Ascending aorta (tissue), 2 donors: ENCODE measurements around the gene KSR1. TPM values are rescaled to one million over a fixed set of nuclear protein-coding genes. Genes with fewer than 3 reads are reported as not detected.

Source experiments
- DNase-seq, 2 donors: peaks; one replicate each; pipeline ENCODE4 v3.0.0-alpha.2; 2019; ENCODE audit warnings: low spot score in 2 of 2
- H3K27ac ChIP-seq, 2 donors: fragments of 200-600 bp; sonication (generic); one replicate each; pipeline ENCODE4 v1.5.1; 2016 to 2017; ENCODE audit warnings: mild to moderate bottlenecking in 1 of 2
- H3K27me3 ChIP-seq: fragments of 200-600 bp; sonication (generic); one replicate; pipeline ENCODE4 v1.5.1; 2017
- H3K36me3 ChIP-seq, 2 donors: fragments of 200-600 bp; sonication (generic); one replicate each; pipeline ENCODE4 v1.5.1; 2016
- H3K4me1 ChIP-seq, 2 donors: fragments of 200-600 bp; sonication (generic); one replicate each; pipeline ENCODE4 v1.5.1; 2016 to 2017; ENCODE audit warnings: mild to moderate bottlenecking in 1 of 2
- H3K4me3 ChIP-seq, 2 donors: fragments of 200-600 bp; sonication (generic); one replicate each; pipeline ENCODE4 v1.5.1; 2016 to 2017; ENCODE audit warnings: mild to moderate bottlenecking in 1 of 2
- H3K9me3 ChIP-seq, 2 donors: fragments of 200-600 bp; sonication (generic); one replicate each; pipeline ENCODE4 v1.5.1; 2016
- intact Hi-C: fragments of 100-400 bp; cut with DNase I; formaldehyde crosslinking; loops from one replicate; pipeline ENCODE4 v1.15.1; 2023
- total RNA-seq: library from RNA; depleted of rRNA; stranded (reverse); fragments of >200 nt; gene quantifications from one replicate; pipeline ENCODE4 v1.1.0, GENCODE V29; 2016
- TF ChIP-seq, protein P1 (sequence below), 3 experiments: fragments of 200-600 bp in 2 of 3; fragments of 450-650 bp in 1 of 3; sonication (generic) in 2 of 3; IDR thresholded peaks; one replicate each; pipeline ENCODE4 v1.5.1; 2016 to 2019; ENCODE audit warnings: antibody characterized with exemption in 3 of 3, mild to moderate bottlenecking in 1 of 3, moderate library complexity in 1 of 3

The KSR1 gene
- total RNA-seq, 1 donor from 2014 or later = 42.6 TPM

DNA sequence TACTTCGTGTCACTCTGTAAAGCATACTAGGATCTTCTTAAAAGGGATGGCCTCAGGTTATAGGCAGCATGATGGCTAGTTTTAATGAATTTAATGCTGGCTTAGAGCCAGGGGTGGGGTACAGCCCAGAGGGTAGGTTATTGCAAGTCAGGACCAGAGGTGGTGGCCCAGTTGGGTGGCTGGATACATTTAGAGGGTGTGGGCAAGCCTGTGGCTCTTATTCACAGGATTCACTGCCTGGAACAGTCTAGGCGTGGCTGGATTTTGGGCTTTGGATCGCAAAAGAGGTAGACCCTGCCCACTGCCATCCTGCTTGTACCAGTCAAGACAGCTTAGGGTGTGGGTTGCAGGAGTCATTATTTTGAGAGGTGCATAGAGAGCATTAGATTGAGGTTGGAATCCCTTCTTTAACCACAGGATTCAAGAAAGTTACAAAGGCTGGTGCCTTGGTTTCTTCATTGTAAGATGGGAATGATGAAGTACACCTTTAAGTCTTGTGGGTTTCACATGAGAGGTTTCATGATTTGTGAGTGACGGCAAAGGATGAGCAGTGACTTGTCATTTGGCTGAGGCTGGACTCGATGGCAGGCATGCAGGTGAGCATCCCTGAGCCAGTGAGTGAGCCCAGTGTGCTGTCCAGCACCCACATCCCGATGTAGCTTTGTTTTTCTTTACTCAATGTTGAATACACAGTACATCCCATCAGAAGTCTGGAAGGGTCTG, 85.2 kb downstream of the KSR1 start:
- Histone ChIP-seq H3K27me3 (no peaks in the 10 kb centered on the region), H3K9me3 (no peaks in the 10 kb centered on the region), H3K4me1 (peaks cover 7 to 11% of the 10 kb centered on the region in 2 donors), H3K27ac (peak overlapping the region in 1 of 2 donors; percentile 80), H3K4me3 (no peak overlapping the region), H3K36me3 (no peaks in the 10 kb centered on the region)
- no peak for DNase-seq
- TF ChIP-seq, protein P1, sequence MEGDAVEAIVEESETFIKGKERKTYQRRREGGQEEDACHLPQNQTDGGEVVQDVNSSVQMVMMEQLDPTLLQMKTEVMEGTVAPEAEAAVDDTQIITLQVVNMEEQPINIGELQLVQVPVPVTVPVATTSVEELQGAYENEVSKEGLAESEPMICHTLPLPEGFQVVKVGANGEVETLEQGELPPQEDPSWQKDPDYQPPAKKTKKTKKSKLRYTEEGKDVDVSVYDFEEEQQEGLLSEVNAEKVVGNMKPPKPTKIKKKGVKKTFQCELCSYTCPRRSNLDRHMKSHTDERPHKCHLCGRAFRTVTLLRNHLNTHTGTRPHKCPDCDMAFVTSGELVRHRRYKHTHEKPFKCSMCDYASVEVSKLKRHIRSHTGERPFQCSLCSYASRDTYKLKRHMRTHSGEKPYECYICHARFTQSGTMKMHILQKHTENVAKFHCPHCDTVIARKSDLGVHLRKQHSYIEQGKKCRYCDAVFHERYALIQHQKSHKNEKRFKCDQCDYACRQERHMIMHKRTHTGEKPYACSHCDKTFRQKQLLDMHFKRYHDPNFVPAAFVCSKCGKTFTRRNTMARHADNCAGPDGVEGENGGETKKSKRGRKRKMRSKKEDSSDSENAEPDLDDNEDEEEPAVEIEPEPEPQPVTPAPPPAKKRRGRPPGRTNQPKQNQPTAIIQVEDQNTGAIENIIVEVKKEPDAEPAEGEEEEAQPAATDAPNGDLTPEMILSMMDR (IDR thresholded peaks at IDR 0.05) = no peak
- intact Hi-C loops = no loop called here

GRCh38 chr17:27542841-27543463, 86.7 kb downstream of the KSR1 start:
- no peak overlapping the region for H3K4me3 ChIP-seq
- H3K36me3 ChIP-seq = no peaks in the 10 kb centered on the region
- H3K27ac ChIP-seq = no peak overlapping the region
- TF ChIP-seq, protein P1 (IDR thresholded peaks at IDR 0.05) = no peak
- DNase-seq = no peak
- intact Hi-C loops = no loop called here
- H3K27me3 ChIP-seq = no peaks in the 10 kb centered on the region
- H3K9me3 ChIP-seq = no peaks in the 10 kb centered on the region
- H3K4me1 ChIP-seq = peaks cover 7 to 11% of the 10 kb centered on the region in 2 donors

DNA sequence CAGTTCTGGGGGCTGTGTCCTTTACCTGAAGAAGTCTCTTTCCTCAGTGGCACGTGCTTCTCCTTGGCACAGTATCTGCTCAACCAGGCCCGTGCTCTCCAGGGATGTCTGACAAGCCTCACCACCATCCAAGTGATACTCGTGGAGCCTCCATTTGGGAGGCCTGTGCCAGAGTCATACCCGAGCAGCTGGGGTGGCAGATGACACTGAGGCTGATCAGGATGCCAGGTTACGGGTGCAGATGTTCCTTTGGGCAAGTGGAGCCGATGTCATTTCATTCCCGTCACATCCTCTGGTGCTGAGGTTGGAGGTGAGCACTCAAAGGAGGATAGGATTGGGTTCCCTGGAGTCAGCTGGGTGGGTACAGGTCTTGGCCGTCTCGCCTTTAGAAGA, 87.2 kb downstream of the KSR1 start:
- no peak overlapping the region for H3K27ac ChIP-seq
- peaks cover 7 to 11% of the 10 kb centered on the region in 2 donors for H3K4me1 ChIP-seq
- TF ChIP-seq, protein P1 (IDR thresholded peaks at IDR 0.05) = no peak
- no peaks in the 10 kb centered on the region for H3K9me3 ChIP-seq
- intact Hi-C loops = no loop called here
- H3K4me3 ChIP-seq = no peak overlapping the region
- no peak for DNase-seq
- no peaks in the 10 kb centered on the region for H3K27me3 ChIP-seq
- no peaks in the 10 kb centered on the region for H3K36me3 ChIP-seq

GRCh38 chr17:27543958-27544349, 87.7 kb downstream of the KSR1 start:
- no peaks in the 10 kb centered on the region for H3K36me3 ChIP-seq
- TF ChIP-seq, protein P1 (IDR thresholded peaks at IDR 0.05) = no peak
- no peaks in the 10 kb centered on the region for H3K9me3 ChIP-seq
- no peaks in the 10 kb centered on the region for H3K27me3 ChIP-seq
- DNase-seq = no peak
- H3K27ac ChIP-seq = no peak overlapping the region
- peaks cover 7 to 11% of the 10 kb centered on the region in 2 donors for H3K4me1 ChIP-seq
- H3K4me3 ChIP-seq = no peak overlapping the region
- intact Hi-C loops = no loop called here

GRCh38 chr17:27544350-27545131, 88.3 kb downstream of the KSR1 start:
- Histone ChIP-seq H3K4me3 (no peak overlapping the region), H3K27ac (no peak overlapping the region), H3K9me3 (no peaks in the 10 kb centered on the region), H3K36me3 (no peaks in the 10 kb centered on the region), H3K27me3 (no peaks in the 10 kb centered on the region), H3K4me1 (peaks cover 7 to 11% of the 10 kb centered on the region in 2 donors)
- intact Hi-C loops = no loop called here
- DNase-seq = no peak
- TF ChIP-seq, protein P1 (IDR thresholded peaks at IDR 0.05) = no peak
